HG03575 (cell line): ENCODE measurements around the gene DEFB132.
"Not testable (repeated sequence)": the region's sequence is repeated elsewhere in the genome, so short reads cannot be mapped to it uniquely, and the experiment has no call there.

ENCODE experiments used
- ATAC-seq: cut with Tn5 transposase; IDR thresholded peaks from one replicate; pipeline ENCODE4 v1.9.1; 2021; ENCODE audit not compliant: unreplicated experiment, insufficient number of reproducible peaks, low FRiP score; ENCODE audit errors: extremely low read depth

The DEFB132 gene

GRCh38 chr20:257419-257818 is at the start of gene DEFB132:
Gene DEFB132 (plus strand): TSS chr20:257724. CDS start chr20:257779, 55 bp downstream.
- no peak for ATAC-seq

GRCh38 chr20:208942-209566 is 48.5 kb upstream of the DEFB132 start:
- ATAC-seq, result no peak

- no peak for ATAC-seq
These were observed 46.6 kb upstream of the DEFB132 start for GRCh38 chr20:210809-211502.

- no peak for ATAC-seq
These were observed 43.1 kb upstream of the DEFB132 start for GRCh38 chr20:214383-214782.

GRCh38 chr20:215796-216195 is 41.7 kb upstream of the DEFB132 start:
- no peak for ATAC-seq

GRCh38 chr20:217266-217665 is 40.3 kb upstream of the DEFB132 start:
- ATAC-seq, result no peak

- no peak for ATAC-seq
These were observed 38.0 kb upstream of the DEFB132 start for GRCh38 chr20:219290-220115.

- ATAC-seq, result no peak
These were observed 36.2 kb upstream of the DEFB132 start for GRCh38 chr20:221258-221830.

GRCh38 chr20:225879-226278 is 31.6 kb upstream of the DEFB132 start:
- ATAC-seq, result not testable (repeated sequence)

- ATAC-seq, result no peak
These were observed 30.6 kb upstream of the DEFB132 start, which contains the start of gene DEFB129 for GRCh38 chr20:226958-227357. Gene DEFB129 (plus strand): TSS chr20:227258. CDS start chr20:227289, 31 bp downstream.

GRCh38 chr20:227439-228105 is 30.0 kb upstream of the DEFB132 start:
- no peak for ATAC-seq

GRCh38 chr20:235891-236290 is 21.6 kb upstream of the DEFB132 start:
- no peak for ATAC-seq

GRCh38 chr20:237489-237888 is 20.0 kb upstream of the DEFB132 start:
- no peak for ATAC-seq

GRCh38 chr20:237929-238328 is 19.6 kb upstream of the DEFB132 start:
- no peak for ATAC-seq

- no peak for ATAC-seq
These were observed 14.6 kb upstream of the DEFB132 start for GRCh38 chr20:242905-243304.

- ATAC-seq, result no peak
These were observed 6.2 kb upstream of the DEFB132 start for GRCh38 chr20:251354-251753.

- ATAC-seq, result no peak
These were observed 4.7 kb upstream of the DEFB132 start for GRCh38 chr20:252801-253200.

GRCh38 chr20:253447-253846 is 4.1 kb upstream of the DEFB132 start:
- ATAC-seq, result not testable (repeated sequence)

- no peak for ATAC-seq
These were observed 840 bp downstream of the DEFB132 start for GRCh38 chr20:258269-258858.
